Large intestine (tissue), 12 donors: ENCODE data around the gene TRIM16. TPM values are rescaled to one million over a fixed set of nuclear protein-coding genes. Genes with fewer than 3 reads are reported as not detected.
"Not testable (repeated sequence)": the region's sequence is repeated elsewhere in the genome, so short reads cannot be mapped to it uniquely, and the experiment has no call there.

Experiments used
- DNase-seq, 2 donors: peaks; one replicate each; pipeline versions ENCODE4 v3.0.0 to v3.0.0-alpha.2; 2013
- H3K27ac ChIP-seq: one replicate; pipeline ENCODE4 v1.5.1; 2013; ENCODE audit warnings: low read length
- H3K27me3 ChIP-seq: 2 replicates; pipeline ENCODE4 v1.6.1; 2013; ENCODE audit warnings: low read length; ENCODE audit not compliant: control insufficient read depth, insufficient read depth
- H3K36me3 ChIP-seq: 2 replicates; pipeline ENCODE4 v1.6.1; 2013; ENCODE audit warnings: low read length; ENCODE audit not compliant: control insufficient read depth, insufficient read depth
- H3K4me1 ChIP-seq: one replicate; pipeline ENCODE4 v1.6.1; 2013; ENCODE audit warnings: low read length; ENCODE audit not compliant: control insufficient read depth, insufficient read depth
- H3K4me3 ChIP-seq: one replicate; pipeline ENCODE4 v1.5.1; 2013; ENCODE audit warnings: low read length
- H3K9me3 ChIP-seq: one replicate; pipeline ENCODE4 v1.6.1; 2013; ENCODE audit warnings: mild to moderate bottlenecking, low read depth, low read length, moderate library complexity; ENCODE audit not compliant: control insufficient read depth
- WGBS: methylation state at CpG from one replicate; pipeline ENCODE4 v1.1.5; 2013; ENCODE audit warnings: low lambda C conversion rate; ENCODE audit not compliant: insufficient coverage; 5-methylcytosine and 5-hydroxymethylcytosine counted together
- long read RNA-seq, 11 donors: transcript quantifications; one replicate each; lab custom pipeline, GENCODE V29; 2026
- polyA plus RNA-seq: library from polyadenylated mRNA; unstranded; fragments of 120-200 nt; gene quantifications from one replicate; pipeline ENCODE4 v1.2.1, GENCODE V29; 2013

Gene TRIM16
- polyA plus RNA-seq = 33.5 TPM
- long read RNA-seq, donor 1, partial matches to known transcripts = 0 of 1 reads
- long read RNA-seq, donor 1, other reads (novel, unspliced or antisense) = 0 of 1 reads
- long read RNA-seq, donor 2, partial matches to known transcripts = 13 of 14 reads
- long read RNA-seq, donor 2, other reads (novel, unspliced or antisense) = 0 of 14 reads
- long read RNA-seq, donor 3 = 0 reads
- long read RNA-seq, donor 4 = 0 reads
- long read RNA-seq, donor 5 = 0 reads
- long read RNA-seq, donor 6, partial matches to known transcripts = 10 of 13 reads
- long read RNA-seq, donor 6, other reads (novel, unspliced or antisense) = 0 of 13 reads
- long read RNA-seq, donor 7 = 0 reads
- long read RNA-seq, donor 8, partial matches to known transcripts = 7 of 8 reads
- long read RNA-seq, donor 8, other reads (novel, unspliced or antisense) = 0 of 8 reads
- long read RNA-seq, donor 9, partial matches to known transcripts = 8 of 8 reads
- long read RNA-seq, donor 9, other reads (novel, unspliced or antisense) = 0 of 8 reads
- long read RNA-seq, donor 10, partial matches to known transcripts = 0 of 1 reads
- long read RNA-seq, donor 10, other reads (novel, unspliced or antisense) = 0 of 1 reads
- long read RNA-seq, donor 11, partial matches to known transcripts = 0 of 2 reads
- long read RNA-seq, donor 11, other reads (novel, unspliced or antisense) = 0 of 2 reads

DNA sequence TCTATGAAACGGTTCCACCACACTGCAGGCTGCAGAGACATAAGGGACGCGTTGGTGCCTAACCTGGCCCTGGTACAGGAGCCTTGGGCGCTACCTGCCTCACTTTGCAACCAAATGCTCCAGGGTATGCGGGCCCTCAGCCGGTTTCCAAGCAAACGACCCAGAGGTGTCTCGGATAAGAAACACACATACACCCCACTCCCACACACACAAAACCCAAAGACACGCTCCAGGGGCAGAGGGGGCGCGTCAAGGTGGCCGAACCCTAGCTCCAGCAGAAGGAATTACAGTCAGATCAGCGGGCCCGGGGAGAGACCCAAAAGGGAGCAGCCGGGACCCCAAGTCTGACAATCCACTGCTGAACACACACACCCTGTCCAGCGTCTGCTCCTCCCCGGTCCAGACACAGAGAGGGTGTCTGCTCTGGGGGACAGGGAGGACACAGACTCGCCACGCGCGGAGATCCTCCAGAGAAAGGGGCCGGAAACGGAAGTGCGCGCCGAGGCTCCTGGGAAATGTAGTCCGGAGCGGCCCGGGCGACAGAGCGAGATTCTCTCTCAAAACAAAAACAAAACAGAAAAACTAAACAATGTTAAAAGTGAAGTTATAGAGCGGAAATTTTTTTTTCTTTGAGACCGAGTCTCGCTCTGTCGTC is at the start of gene TRIM16:
TSS of gene TRIM16 (minus strand) at position 488 of the 655 bp plus-strand sequence. CDS start 32,702 bp downstream, outside the sequence.
- no CpG with 5 or more reads among the region's 35 CpGs for WGBS
- peak; percentile 31 to 75 for DNase-seq
- not testable (repeated sequence) for H3K27me3 ChIP-seq, H3K9me3 ChIP-seq, H3K4me1 ChIP-seq, H3K36me3 ChIP-seq, H3K27ac ChIP-seq
- H3K4me3 ChIP-seq = peak within 1 kb of the TSS; percentile 55

DNA sequence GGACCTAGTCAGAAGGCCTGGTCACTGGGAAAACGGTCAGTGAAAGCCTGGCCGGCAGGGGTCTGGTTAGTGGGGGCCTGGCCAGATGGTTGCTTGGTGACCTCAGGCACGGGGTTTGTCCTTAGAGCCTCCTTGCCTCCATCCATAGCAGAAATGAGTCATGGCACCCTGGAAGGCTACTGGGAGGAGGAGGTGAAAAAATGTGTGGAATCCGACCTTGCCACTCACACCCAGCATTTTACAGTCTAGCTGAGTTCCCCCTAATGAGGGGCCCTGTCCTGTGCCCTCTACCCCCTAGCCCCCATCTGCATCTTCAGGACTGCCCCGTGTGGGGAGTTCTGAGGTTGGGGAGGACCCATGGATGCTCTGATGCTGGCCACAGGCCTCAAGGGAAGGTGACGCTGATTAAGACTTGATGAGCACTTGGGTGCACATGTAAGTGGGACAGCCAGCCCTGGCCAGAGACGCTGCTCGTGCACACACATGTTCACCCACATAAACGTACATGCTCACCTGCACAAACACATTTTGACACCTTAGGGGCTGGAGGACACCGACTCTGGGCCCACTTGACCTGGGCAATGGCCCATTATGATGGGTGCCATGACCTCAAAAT is 49.2 kb upstream of the TRIM16 start:
- H3K36me3 ChIP-seq, H3K27me3 ChIP-seq, H3K4me3 ChIP-seq, H3K4me1 ChIP-seq, H3K9me3 ChIP-seq, H3K27ac ChIP-seq, DNase-seq: not testable (repeated sequence)
- no CpG with 5 or more reads among the region's 10 CpGs for WGBS

DNA sequence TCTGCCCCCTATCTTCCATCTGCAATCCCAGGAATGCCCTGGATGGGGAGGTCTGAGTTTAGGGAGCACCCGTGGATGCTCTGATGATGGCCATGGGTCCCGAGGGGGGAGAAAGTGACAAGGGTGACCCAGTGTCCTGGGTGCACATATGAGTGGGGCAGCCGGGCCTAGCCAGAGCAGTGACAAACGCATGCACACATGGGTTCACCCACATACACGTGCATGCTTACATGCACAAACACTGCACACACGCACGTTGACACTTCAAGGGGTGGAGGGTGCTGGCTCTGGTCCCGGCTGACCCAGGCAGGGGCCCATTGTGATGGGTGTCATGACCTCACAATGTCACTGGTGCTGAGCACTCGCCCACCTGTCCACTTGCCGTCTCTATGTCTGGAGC is 47.8 kb upstream of the TRIM16 start, which contains the start of gene TBC1D26:
TSS of gene TBC1D26 (plus strand) at position 384 of the 400 bp plus-strand sequence. CDS start 3,066 bp downstream, outside the sequence.
- H3K4me3 ChIP-seq, H3K4me1 ChIP-seq, H3K36me3 ChIP-seq, H3K9me3 ChIP-seq, H3K27ac ChIP-seq, DNase-seq, H3K27me3 ChIP-seq: not testable (repeated sequence)
- no CpG with 5 or more reads among the region's 10 CpGs for WGBS

DNA sequence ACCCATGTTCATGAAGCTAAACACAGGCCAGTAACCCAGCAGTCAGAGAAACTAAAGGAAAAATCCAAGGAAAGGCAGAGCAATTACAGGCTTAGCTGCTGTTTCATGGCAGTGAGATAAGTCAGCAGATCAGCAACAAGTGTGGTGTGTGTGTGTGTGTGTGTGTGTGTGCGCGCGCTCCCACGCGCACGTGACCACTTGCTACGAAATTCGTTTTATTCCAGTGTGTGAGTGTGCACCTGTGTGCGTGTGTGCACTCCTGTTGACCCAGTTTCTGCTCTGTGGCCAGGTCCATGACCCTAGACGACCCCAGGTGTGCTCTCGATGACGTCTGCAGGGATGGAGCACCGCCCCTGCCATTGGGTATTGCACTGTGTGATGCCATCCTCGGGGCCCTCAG is 46.4 kb upstream of the TRIM16 start:
- H3K27me3 ChIP-seq = not testable (repeated sequence)
- WGBS = no CpG with 5 or more reads among the region's 14 CpGs

DNA sequence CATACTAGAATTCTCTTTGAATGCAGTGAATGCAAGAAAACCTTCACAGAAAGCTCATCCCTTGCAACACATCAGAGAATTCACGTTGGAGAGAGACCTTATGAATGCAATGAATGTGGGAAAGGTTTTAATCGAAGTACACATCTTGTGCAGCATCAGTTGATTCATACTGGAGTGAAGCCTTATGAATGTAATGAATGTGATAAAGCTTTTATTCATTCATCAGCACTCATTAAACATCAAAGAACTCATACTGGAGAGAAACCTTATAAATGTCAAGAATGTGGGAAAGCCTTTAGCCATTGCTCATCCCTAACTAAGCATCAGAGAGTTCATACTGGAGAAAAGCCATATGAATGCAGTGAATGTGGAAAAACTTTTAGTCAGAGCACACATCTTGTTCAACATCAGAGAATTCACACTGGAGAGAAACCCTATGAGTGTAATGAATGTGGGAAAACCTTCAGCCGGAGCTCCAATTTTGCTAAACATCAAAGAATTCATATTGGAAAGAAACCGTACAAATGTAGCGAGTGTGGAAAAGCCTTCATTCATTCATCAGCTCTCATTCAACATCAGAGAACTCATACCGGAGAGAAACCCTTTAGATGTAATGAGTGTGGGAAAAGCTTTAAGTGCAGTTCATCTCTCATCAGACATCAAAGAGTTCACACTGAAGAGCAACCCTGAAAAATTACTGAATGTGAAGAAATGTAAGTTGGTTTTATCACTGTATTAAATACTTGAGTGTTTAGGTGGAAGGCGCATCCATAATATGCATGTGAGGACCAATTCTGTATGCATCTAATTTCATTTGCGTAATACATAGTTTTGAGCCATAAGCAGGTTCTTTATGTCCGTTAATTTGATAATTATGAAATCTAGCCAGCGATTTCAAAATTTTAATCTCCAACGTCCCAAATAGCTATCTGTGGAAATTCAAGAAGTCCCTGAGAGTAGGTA is 32.8 kb upstream of the TRIM16 start:
- not testable (repeated sequence) for H3K4me3 ChIP-seq, H3K4me1 ChIP-seq, H3K9me3 ChIP-seq, H3K27me3 ChIP-seq, H3K27ac ChIP-seq, DNase-seq, H3K36me3 ChIP-seq
- WGBS = 80% methylated on average over 1 of the region's 11 CpGs

More for the DNA sequence above, 46.4 kb upstream of the TRIM16 start:
- not testable (repeated sequence) for H3K4me3 ChIP-seq, H3K27ac ChIP-seq, H3K36me3 ChIP-seq, H3K4me1 ChIP-seq, DNase-seq, H3K9me3 ChIP-seq

DNA sequence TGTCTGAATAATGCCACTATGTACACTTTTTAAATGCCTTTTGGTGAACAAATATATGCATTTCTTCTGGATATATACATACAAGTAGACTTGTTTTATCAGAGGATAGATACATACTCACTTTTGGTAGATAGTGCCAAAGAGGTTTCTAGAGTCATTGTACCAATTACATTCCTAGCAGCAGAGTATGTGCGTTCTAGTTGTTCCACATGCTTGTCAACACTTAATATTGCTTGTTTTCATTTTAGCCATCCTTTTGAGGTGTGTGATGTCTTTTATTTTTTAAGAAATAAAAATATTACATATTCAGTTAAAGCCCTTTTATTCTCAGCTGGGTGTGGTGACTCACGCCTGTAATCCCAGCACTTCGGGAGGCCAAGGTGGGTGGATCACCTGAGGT is 24.8 kb upstream of the TRIM16 start:
- WGBS = no CpG with 5 or more reads among the region's 3 CpGs

DNA sequence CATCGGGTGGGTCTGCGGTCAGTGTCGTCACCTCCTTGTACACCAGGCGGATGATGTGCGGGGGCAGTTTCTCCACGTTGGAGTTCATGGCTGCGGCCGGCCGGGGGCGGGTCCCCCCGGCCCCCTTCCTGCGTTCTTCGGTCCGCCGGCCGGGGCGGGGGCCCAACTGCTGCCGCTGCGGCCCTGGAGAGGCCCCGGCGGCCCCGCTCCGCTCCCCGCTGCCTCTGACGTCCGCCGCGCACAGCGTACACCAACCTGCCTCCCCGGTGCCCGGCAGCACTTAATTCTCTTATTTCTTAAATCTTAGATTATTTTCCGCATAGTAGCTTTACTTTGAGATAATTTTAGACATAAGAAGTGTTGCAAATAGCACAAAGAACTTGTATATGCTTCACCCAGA is 20.7 kb upstream of the TRIM16 start:
- H3K9me3 ChIP-seq = peaks cover 15% of the 10 kb centered on the region
- H3K27me3 ChIP-seq, DNase-seq, H3K4me1 ChIP-seq, H3K4me3 ChIP-seq, H3K27ac ChIP-seq: not testable (repeated sequence)
- peaks cover 20% of the 10 kb centered on the region for H3K36me3 ChIP-seq
- 100% methylated on average over 1 of the region's 32 CpGs for WGBS

More for the DNA sequence above, 24.8 kb upstream of the TRIM16 start:
- not testable (repeated sequence) for H3K27ac ChIP-seq, H3K4me1 ChIP-seq, DNase-seq, H3K27me3 ChIP-seq, H3K4me3 ChIP-seq
- Histone ChIP-seq H3K9me3 (peaks cover 15% of the 10 kb centered on the region), H3K36me3 (peaks cover 20% of the 10 kb centered on the region)

DNA sequence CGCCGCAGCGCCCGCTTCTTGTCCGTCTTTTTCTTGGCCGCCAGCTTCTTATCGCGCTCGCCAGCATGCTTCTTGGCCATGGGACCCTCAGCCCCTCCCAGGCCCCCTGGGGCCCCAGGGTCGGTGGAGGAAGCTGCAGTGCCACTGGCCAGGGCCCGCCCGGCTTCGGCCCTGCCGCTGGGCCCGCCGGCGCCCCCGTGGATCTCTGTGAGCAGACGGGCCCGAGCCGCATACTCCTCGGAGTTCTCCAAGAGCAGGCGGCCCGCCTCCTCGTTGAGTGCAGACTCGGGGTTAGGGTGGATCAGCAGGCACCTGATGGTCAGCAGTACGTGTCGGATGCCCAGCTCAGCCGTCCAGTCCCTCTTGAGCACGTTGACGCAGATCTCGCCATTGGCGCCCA is 20.1 kb upstream of the TRIM16 start:
- peaks cover 20% of the 10 kb centered on the region for H3K36me3 ChIP-seq
- not testable (repeated sequence) for H3K27me3 ChIP-seq, DNase-seq, H3K4me3 ChIP-seq, H3K27ac ChIP-seq, H3K4me1 ChIP-seq
- no CpG with 5 or more reads among the region's 33 CpGs for WGBS
- peaks cover 15% of the 10 kb centered on the region for H3K9me3 ChIP-seq

DNA sequence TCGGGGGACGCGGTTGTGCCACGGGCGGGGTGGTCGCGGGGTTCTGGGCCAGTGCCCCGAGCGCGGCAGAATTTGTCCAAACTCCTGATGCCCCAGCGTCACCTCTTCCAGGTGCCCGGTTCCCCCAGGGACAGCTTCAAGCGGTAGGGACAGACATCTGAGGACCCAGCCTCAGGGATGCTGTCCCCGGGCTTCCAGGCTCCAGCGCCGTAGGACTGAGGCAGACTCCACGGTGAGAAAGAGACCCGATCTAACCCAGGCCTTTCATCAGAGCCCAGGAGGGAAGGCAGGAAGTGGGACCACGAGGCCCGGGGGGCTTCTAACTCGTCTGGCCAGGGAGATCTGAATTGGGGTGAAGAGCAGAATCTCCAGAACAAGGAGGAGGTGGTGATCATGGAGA is 15.8 kb upstream of the TRIM16 start:
- no CpG with 5 or more reads among the region's 21 CpGs for WGBS
- not testable (repeated sequence) for DNase-seq, H3K9me3 ChIP-seq, H3K36me3 ChIP-seq, H3K27ac ChIP-seq, H3K4me1 ChIP-seq, H3K27me3 ChIP-seq
- peak overlapping the region; percentile 60 for H3K4me3 ChIP-seq
